Stomach (tissue), 4 donors: ENCODE measurements around the gene NCAPD3.
"Not testable (repeated sequence)": the region's sequence is repeated elsewhere in the genome, so short reads cannot be mapped to it uniquely, and the experiment has no call there.

ENCODE experiments used
- CTCF ChIP-seq, 7 experiments: fragments of 450-650 bp in 4 of 7; fragments of 200-600 bp in 3 of 7; sonication (generic) in 3 of 7; IDR thresholded peaks; one replicate each; pipeline ENCODE4 v1.5.1; 2016 to 2019; ENCODE audit warnings: antibody characterized with exemption in 7 of 7, control low read depth in 2 of 7, mild to moderate bottlenecking in 1 of 7
- EP300 ChIP-seq: sonication (generic); formaldehyde crosslinking; IDR thresholded peaks from one replicate; pipeline ENCODE4 v1.6.1; 2017; ENCODE audit warnings: antibody characterized with exemption
- POLR2A ChIP-seq, 4 donors: fragments of 450-650 bp; IDR thresholded peaks; one replicate each; pipeline ENCODE4 v1.6.1; 2016; ENCODE audit warnings: antibody characterized with exemption in 4 of 4, control low read depth in 2 of 4, mild to moderate bottlenecking in 1 of 4, moderate library complexity in 1 of 4
- POLR2AphosphoS5 ChIP-seq, 3 donors: sonication (generic); formaldehyde crosslinking; IDR thresholded peaks; one replicate each; pipeline ENCODE4 v1.6.1; 2016; ENCODE audit warnings: antibody characterized with exemption in 3 of 3

- TF ChIP-seq CTCF (IDR thresholded peaks at IDR 0.05); POLR2A (IDR thresholded peaks at IDR 0.05); EP300; POLR2AphosphoS5 (IDR thresholded peaks at IDR 0.05): not testable (repeated sequence)
These were observed 110.0 kb downstream of the NCAPD3 start for GRCh38 chr11:134113787-134114186.
